A673 (cell line): ENCODE results near the gene BHLHE23.

Source experiments
- EZH2 ChIP-seq: fragments of 200-600 bp; sonication (generic); IDR thresholded peaks from 2 replicates; pipeline ENCODE4 v1.6.1; 2017; ENCODE audit warnings: borderline replicate concordance, low read depth, mild to moderate bottlenecking, mixed read lengths, antibody characterized with exemption, low read length; ENCODE audit not compliant: poor library complexity, severe bottlenecking
- TF ChIP-seq, protein P1 (sequence below): fragments of 300-800, 200-600 bp; sonication (generic); conservative IDR thresholded peaks from 2 replicates; pipeline ENCODE4 v1.5.1; 2017; ENCODE audit warnings: low read depth, mild to moderate bottlenecking, antibody characterized with exemption, low read length, moderate library complexity, mixed read lengths

- TF ChIP-seq, protein P1, sequence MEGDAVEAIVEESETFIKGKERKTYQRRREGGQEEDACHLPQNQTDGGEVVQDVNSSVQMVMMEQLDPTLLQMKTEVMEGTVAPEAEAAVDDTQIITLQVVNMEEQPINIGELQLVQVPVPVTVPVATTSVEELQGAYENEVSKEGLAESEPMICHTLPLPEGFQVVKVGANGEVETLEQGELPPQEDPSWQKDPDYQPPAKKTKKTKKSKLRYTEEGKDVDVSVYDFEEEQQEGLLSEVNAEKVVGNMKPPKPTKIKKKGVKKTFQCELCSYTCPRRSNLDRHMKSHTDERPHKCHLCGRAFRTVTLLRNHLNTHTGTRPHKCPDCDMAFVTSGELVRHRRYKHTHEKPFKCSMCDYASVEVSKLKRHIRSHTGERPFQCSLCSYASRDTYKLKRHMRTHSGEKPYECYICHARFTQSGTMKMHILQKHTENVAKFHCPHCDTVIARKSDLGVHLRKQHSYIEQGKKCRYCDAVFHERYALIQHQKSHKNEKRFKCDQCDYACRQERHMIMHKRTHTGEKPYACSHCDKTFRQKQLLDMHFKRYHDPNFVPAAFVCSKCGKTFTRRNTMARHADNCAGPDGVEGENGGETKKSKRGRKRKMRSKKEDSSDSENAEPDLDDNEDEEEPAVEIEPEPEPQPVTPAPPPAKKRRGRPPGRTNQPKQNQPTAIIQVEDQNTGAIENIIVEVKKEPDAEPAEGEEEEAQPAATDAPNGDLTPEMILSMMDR, result no peak
- TF ChIP-seq EZH2, result no peak
Observed at GRCh38 chr20:62975812-62976508, 30.8 kb downstream of the BHLHE23 start.
